GM19023 (cell line): Measurements from ENCODE around the gene GMPPA.
A peak's percentile ranks its signal among the peaks of the same experiment; 100 is the strongest.

Experiments used
- ATAC-seq: cut with Tn5 transposase; IDR thresholded peaks from one replicate; pipeline ENCODE4 v1.9.1; 2021; ENCODE audit warnings: mild to moderate bottlenecking, moderate library complexity; ENCODE audit not compliant: unreplicated experiment

Gene GMPPA

GRCh38 chr2:219467736-219468075 lies 31.0 kb upstream of the GMPPA start:
- no peak for ATAC-seq

- no peak for ATAC-seq
Measured at GRCh38 chr2:219468410-219469185, 30.1 kb upstream of the GMPPA start.

DNA sequence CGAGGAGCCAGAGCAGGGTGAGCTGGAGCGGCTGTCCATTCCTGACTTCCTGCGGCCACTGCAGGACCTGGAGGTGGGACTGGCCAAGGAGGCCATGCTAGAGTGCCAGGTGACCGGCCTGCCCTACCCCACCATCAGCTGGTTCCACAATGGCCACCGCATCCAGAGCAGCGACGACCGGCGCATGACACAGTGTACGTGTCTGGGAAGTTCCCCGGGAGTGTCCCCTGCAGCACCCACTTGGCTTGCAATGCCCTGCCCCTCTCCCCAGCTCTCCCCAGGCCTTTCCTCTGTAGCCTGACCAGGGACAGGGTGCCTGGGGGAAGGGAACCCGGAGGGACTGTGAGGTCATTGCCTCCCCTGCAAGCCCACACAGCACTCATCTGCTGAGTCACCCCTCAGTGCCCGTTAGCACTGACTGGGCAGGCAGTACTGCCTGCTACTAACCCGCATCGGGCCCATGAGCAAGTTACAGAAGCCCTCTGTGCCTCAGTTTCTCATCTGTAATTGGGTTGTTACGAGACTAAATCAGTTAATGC lies 29.4 kb upstream of the GMPPA start:
- no peak for ATAC-seq

DNA sequence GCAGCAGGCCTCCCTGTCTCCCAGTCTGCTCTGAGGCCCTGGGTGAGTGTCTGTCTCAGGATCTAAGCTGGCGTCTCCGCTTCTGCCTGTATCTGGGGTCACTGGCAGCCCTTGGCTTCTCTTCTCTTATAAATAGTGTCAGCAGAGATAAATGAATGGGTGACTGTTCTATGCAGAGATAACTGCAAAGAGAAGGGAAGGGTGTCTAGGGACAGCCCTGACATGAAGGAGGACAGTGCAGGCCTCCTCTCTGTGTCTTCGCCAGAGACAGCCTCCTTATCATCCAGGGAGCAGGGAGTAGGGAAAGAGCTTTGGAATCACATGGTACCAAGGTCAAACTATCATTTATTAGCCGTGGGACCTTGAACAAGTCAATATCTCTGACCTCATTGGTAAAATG lies 28.3 kb upstream of the GMPPA start:
- no peak for ATAC-seq

GRCh38 chr2:219471476-219472371 lies 27.0 kb upstream of the GMPPA start:
- ATAC-seq, result no peak

- no peak for ATAC-seq
Measured at GRCh38 chr2:219472629-219473187, 26.0 kb upstream of the GMPPA start.

- no peak for ATAC-seq
Measured at GRCh38 chr2:219473511-219473910, 25.2 kb upstream of the GMPPA start.

DNA sequence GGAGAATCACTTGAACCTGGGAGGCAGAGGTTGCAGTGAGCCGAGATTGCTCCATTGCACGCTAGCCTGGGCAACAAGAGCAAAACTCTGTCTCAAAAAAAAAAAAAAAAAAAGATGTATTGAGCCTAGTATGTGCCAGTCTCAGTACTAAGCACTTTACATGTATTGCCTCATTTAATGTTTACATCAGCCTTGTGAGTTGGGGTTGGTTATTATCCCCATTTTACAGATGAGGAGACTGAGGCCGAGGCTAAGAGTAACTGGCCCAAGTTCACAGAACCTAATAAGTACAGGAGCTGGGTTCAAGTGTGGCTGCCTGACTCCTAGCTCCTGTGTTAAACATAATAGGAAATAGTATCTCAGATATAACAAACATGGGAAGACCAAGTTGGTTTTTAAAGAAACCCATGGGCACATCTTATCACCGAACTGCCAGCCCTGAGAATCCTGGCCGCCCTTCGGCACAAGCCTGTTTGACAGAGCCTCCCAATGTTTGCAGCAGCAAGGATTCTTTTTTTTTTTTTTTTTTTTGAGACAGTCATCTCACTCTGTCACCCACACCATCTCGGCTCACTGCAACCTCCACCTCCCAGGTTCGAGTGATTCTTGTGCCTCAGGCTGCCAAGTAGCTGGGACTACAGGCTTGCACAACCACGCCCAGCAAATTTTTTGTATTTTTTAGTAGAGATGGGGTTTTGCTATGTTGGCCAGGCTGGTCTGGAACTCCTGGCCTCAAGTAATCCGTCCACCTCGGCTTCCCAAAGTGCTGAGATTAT lies 24.2 kb upstream of the GMPPA start:
- ATAC-seq, result no peak

DNA sequence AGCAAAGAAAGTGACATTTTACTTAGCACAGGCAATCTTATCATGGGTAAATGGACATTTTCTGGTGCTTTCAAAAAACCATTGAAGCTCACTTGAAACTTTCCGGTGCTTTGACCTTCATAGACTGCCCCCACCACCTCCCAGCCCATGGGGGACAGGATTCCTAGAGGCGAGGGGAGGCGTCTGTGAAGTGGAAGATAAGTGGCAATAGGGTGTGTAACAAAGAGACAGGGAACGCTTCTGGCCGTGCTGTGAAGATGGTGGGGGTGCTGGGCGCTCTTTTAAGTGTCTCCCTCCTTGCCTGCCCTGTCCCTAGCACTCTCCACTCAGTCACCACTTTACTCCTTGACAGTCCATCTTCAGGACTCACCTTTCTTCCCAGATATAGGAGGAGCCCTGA lies 23.4 kb upstream of the GMPPA start:
- ATAC-seq, result no peak

- peak; percentile 58 for ATAC-seq
Measured at GRCh38 chr2:219475697-219476651, 22.7 kb upstream of the GMPPA start.

DNA sequence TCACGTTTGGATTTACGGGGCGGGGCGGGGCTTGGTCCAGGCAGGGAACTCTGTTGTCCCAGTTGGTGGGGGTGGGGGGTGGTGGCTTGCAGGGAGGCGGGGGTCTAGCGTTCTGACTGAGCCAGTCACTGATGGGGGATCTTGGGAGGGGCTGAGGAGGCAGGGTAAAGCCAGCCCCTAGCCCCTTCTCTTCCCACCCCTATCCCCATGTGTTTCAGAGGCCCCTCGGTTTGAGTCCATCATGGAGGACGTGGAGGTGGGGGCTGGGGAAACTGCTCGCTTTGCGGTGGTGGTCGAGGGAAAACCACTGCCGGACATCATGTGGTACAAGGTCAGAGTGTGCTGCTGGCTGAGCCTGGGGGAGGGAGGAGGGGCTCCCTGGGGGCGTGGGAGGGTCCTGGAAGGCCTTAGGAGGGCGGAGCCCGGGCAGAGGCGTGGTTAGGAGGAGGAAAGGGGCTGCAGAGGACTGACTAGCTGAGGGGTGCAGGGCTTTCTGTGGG lies 22.0 kb upstream of the GMPPA start:
- ATAC-seq, result no peak

DNA sequence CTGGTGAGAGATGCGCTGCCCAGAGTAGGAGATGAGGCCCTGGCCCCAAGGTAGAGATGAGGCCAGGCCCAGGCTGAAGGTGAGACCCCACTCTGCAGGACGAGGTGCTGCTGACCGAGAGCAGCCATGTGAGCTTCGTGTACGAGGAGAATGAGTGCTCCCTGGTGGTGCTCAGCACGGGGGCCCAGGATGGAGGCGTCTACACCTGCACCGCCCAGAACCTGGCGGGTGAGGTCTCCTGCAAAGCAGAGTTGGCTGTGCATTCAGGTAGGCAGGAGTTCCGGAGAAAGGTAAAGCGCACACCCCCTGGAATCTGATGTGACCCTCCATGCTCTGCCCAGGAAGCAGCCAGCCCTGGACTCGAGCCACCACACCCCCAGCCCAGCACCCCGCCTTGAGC lies 21.5 kb upstream of the GMPPA start:
- no peak for ATAC-seq

GRCh38 chr2:219477815-219478214 lies 20.9 kb upstream of the GMPPA start:
- no peak for ATAC-seq

DNA sequence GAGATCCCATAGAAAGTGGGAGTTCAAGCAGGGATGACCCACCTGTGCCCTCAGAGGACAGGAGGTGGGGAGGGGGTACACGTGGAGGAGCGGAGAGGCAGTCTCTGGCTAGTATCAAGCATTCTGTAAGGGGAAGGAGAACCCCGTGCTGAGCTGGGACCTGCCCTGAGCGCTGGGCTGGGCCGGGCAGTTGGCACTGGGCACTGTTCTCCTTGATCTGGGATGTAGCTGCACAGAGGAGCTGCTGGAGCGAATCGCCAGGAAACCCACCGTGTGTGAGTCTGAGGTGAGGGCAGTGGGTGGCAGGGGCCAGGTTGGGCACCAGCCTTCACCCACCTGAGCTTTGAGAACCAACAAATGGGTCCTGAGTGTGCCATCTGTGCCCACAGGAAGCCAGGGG lies 19.8 kb upstream of the GMPPA start:
- ATAC-seq, result no peak

- ATAC-seq, result no peak
Measured at GRCh38 chr2:219480004-219480403, 18.7 kb upstream of the GMPPA start.

DNA sequence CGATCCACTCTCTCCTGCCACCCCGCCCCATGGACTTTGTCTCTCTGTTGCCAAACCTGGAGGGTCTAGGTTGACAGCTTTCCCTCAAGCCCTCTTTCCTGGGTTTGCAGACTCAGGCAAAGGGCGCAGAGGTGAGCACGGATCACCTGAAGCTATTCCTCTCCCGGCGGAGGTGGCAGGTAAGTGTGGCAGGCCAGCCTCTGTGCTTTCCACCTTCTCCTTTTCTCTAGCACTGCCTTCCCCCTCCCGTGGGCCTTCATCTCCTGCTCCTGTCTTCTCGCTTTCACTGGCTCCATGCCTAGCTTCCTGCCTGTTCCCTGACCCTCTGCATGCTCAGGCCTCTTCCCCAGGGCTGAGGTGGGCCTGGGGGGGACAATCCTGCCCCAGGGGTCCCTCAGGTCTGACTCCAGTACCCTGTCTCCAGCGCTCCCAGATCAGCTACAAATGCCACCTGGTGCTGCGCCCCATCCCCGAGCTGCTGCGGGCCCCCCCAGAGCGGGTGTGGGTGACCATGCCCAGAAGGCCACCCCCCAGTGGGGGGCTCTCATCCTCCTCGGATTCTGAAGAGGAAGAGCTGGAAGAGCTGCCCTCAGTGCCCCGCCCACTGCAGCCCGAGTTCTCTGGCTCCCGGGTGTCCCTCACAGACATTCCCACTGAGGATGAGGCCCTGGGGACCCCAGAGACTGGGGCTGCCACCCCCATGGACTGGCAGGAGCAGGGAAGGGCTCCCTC lies 15.9 kb upstream of the GMPPA start:
- no peak for ATAC-seq

- no peak for ATAC-seq
Measured at GRCh38 chr2:219483451-219484342, 15.0 kb upstream of the GMPPA start.
